T-helper 17 cell (primary cell): ENCODE data around the gene DCLK2. TPM values are rescaled to one million over a fixed set of nuclear protein-coding genes. Genes with fewer than 3 reads are reported as not detected.

Experiments
- ATAC-seq: fragments of 150-1000 bp; cut with Tn5 transposase; 2 replicates; pipeline ENCODE4 v1.10.0; 2021; ENCODE audit warnings: mild to moderate bottlenecking, moderate library complexity
- DNase-seq, 3 donors: peaks; one replicate each; pipeline versions ENCODE4 v3.0.0 to v3.0.0-alpha.2; 2020 to 2021
- H3K9me3 ChIP-seq: one replicate; pipeline ENCODE4 v1.7.0; 2013; ENCODE audit warnings: low read length, mild to moderate bottlenecking; ENCODE audit not compliant: control insufficient read depth, poor library complexity, severe bottlenecking
- H3K27ac Mint-ChIP-seq: one replicate; pipeline ENCODE4 v1.8.0; 2022; ENCODE audit warnings: mild to moderate bottlenecking, moderate library complexity, mixed read lengths
- H3K27me3 Mint-ChIP-seq: one replicate; pipeline ENCODE4 v1.8.0; 2022; ENCODE audit warnings: mixed read lengths
- H3K36me3 Mint-ChIP-seq: one replicate; pipeline ENCODE4 v1.8.0; 2022; ENCODE audit warnings: low read depth, mixed read lengths
- H3K4me1 Mint-ChIP-seq: one replicate; pipeline ENCODE4 v1.8.0; 2022; ENCODE audit warnings: mild to moderate bottlenecking, mixed read lengths
- H3K4me3 Mint-ChIP-seq: one replicate; pipeline ENCODE4 v1.8.0; 2022; ENCODE audit warnings: mild to moderate bottlenecking, moderate library complexity, mixed read lengths
- total RNA-seq, 4 donors: library from RNA in 2 of 4; stranded (reverse) in 2 of 4; gene quantifications; one replicate each; pipeline ENCODE4 v1.2.3 and lab custom pipeline; 2022 to 2026

Gene DCLK2
- total RNA-seq, 2 donors from 2014 or later: not detected

GRCh38 chr4:150114641-150115040 lies 36.4 kb downstream of the DCLK2 start:
- Mint-ChIP-seq H3K27ac (no peak overlapping the region), H3K27me3 (peaks cover 4% of the 10 kb centered on the region), H3K36me3 (no peaks in the 10 kb centered on the region), H3K4me3 (no peak overlapping the region), H3K4me1 (no peaks in the 10 kb centered on the region)
- H3K9me3 ChIP-seq: peaks cover 2% of the 10 kb centered on the region
- ATAC-seq (no peak), DNase-seq (no peak)

GRCh38 chr4:150115851-150116250 lies 37.6 kb downstream of the DCLK2 start:
- H3K4me3 Mint-ChIP-seq: no peak overlapping the region
- no peaks in the 10 kb centered on the region for H3K4me1 Mint-ChIP-seq
- no peaks in the 10 kb centered on the region for H3K36me3 Mint-ChIP-seq
- ATAC-seq: no peak
- DNase-seq: no peak
- H3K27ac Mint-ChIP-seq: no peak overlapping the region
- H3K9me3 ChIP-seq: peaks cover 2% of the 10 kb centered on the region
- peaks cover 4% of the 10 kb centered on the region for H3K27me3 Mint-ChIP-seq

GRCh38 chr4:150116506-150116905 lies 38.3 kb downstream of the DCLK2 start:
- H3K4me1 Mint-ChIP-seq: no peaks in the 10 kb centered on the region
- H3K27ac Mint-ChIP-seq: no peak overlapping the region
- no peak for ATAC-seq
- H3K27me3 Mint-ChIP-seq: peaks cover 4% of the 10 kb centered on the region
- no peak overlapping the region for H3K4me3 Mint-ChIP-seq
- no peaks in the 10 kb centered on the region for H3K9me3 ChIP-seq
- DNase-seq: no peak
- no peaks in the 10 kb centered on the region for H3K36me3 Mint-ChIP-seq

GRCh38 chr4:150117094-150117493 lies 38.8 kb downstream of the DCLK2 start:
- Mint-ChIP-seq H3K4me1 (no peaks in the 10 kb centered on the region), H3K27me3 (peaks cover 4% of the 10 kb centered on the region), H3K36me3 (no peaks in the 10 kb centered on the region), H3K4me3 (no peak overlapping the region), H3K27ac (no peak overlapping the region)
- no peak for ATAC-seq
- H3K9me3 ChIP-seq: no peaks in the 10 kb centered on the region
- DNase-seq: no peak

GRCh38 chr4:150117629-150118028 lies 39.4 kb downstream of the DCLK2 start:
- Mint-ChIP-seq H3K4me1 (no peaks in the 10 kb centered on the region), H3K4me3 (no peak overlapping the region), H3K27ac (no peak overlapping the region), H3K36me3 (no peaks in the 10 kb centered on the region), H3K27me3 (peaks cover 4% of the 10 kb centered on the region)
- DNase-seq (no peak), ATAC-seq (no peak)
- H3K9me3 ChIP-seq: no peaks in the 10 kb centered on the region

- H3K4me3 Mint-ChIP-seq: no peak overlapping the region
- no peak for ATAC-seq
- H3K27me3 Mint-ChIP-seq: peaks cover 4% of the 10 kb centered on the region
- no peaks in the 10 kb centered on the region for H3K4me1 Mint-ChIP-seq
- H3K36me3 Mint-ChIP-seq: no peaks in the 10 kb centered on the region
- H3K9me3 ChIP-seq: no peaks in the 10 kb centered on the region
- no peak overlapping the region for H3K27ac Mint-ChIP-seq
- DNase-seq: no peak
Measured at GRCh38 chr4:150119492-150119891, 41.2 kb downstream of the DCLK2 start.

GRCh38 chr4:150123087-150123486 lies 44.8 kb downstream of the DCLK2 start:
- Mint-ChIP-seq H3K27me3 (peaks cover 6% of the 10 kb centered on the region), H3K36me3 (no peaks in the 10 kb centered on the region), H3K27ac (no peak overlapping the region), H3K4me3 (no peak overlapping the region), H3K4me1 (peaks cover 2% of the 10 kb centered on the region)
- H3K9me3 ChIP-seq: no peaks in the 10 kb centered on the region
- ATAC-seq (no peak), DNase-seq (no peak)

- peaks cover 6% of the 10 kb centered on the region for H3K27me3 Mint-ChIP-seq
- no peak overlapping the region for H3K4me3 Mint-ChIP-seq
- no peak overlapping the region for H3K27ac Mint-ChIP-seq
- H3K9me3 ChIP-seq: no peaks in the 10 kb centered on the region
- H3K4me1 Mint-ChIP-seq: peaks cover 2% of the 10 kb centered on the region
- ATAC-seq: no peak
- no peak for DNase-seq
- no peaks in the 10 kb centered on the region for H3K36me3 Mint-ChIP-seq
Measured at GRCh38 chr4:150123796-150124677, 45.8 kb downstream of the DCLK2 start.

- no peak for ATAC-seq
- H3K4me3 Mint-ChIP-seq: no peak overlapping the region
Measured at GRCh38 chr4:150126201-150126863, 48.1 kb downstream of the DCLK2 start.

GRCh38 chr4:150126864-150127203 lies 48.6 kb downstream of the DCLK2 start:
- Mint-ChIP-seq H3K27me3 (peaks cover 25% of the 10 kb centered on the region), H3K27ac (no peak overlapping the region), H3K4me1 (peaks cover 2% of the 10 kb centered on the region), H3K36me3 (no peaks in the 10 kb centered on the region), H3K4me3 (no peak overlapping the region)
- no peaks in the 10 kb centered on the region for H3K9me3 ChIP-seq
- no peak for ATAC-seq
- no peak for DNase-seq

More at GRCh38 chr4:150126201-150126863, 48.1 kb downstream of the DCLK2 start:
- Mint-ChIP-seq H3K4me1 (peaks cover 2% of the 10 kb centered on the region), H3K36me3 (no peaks in the 10 kb centered on the region), H3K27me3 (peaks cover 22% of the 10 kb centered on the region), H3K27ac (no peak overlapping the region)
- H3K9me3 ChIP-seq: no peaks in the 10 kb centered on the region
- DNase-seq: no peak

GRCh38 chr4:150127757-150128156 lies 49.5 kb downstream of the DCLK2 start:
- Mint-ChIP-seq H3K27me3 (peaks cover 32% of the 10 kb centered on the region), H3K36me3 (no peaks in the 10 kb centered on the region), H3K4me1 (peaks cover 2% of the 10 kb centered on the region), H3K4me3 (no peak overlapping the region), H3K27ac (no peak overlapping the region)
- H3K9me3 ChIP-seq: no peaks in the 10 kb centered on the region
- DNase-seq (no peak), ATAC-seq (no peak)

- H3K4me1 Mint-ChIP-seq: peaks cover 9% of the 10 kb centered on the region
- ATAC-seq (no peak), DNase-seq (no peak)
- no peaks in the 10 kb centered on the region for H3K9me3 ChIP-seq
- H3K4me3 Mint-ChIP-seq: no peak overlapping the region
- peaks cover 53% of the 10 kb centered on the region for H3K27me3 Mint-ChIP-seq
- H3K27ac Mint-ChIP-seq: no peak overlapping the region
- H3K36me3 Mint-ChIP-seq: no peaks in the 10 kb centered on the region
Measured at GRCh38 chr4:150130933-150131332, 52.7 kb downstream of the DCLK2 start.

GRCh38 chr4:150131581-150132228 lies 53.5 kb downstream of the DCLK2 start:
- Mint-ChIP-seq H3K4me1 (peaks cover 9% of the 10 kb centered on the region), H3K27me3 (peaks cover 51% of the 10 kb centered on the region), H3K36me3 (no peaks in the 10 kb centered on the region), H3K27ac (no peak overlapping the region), H3K4me3 (no peak overlapping the region)
- ATAC-seq (no peak), DNase-seq (no peak)
- no peaks in the 10 kb centered on the region for H3K9me3 ChIP-seq
